ENCODE data around the gene DBT.

DNA sequence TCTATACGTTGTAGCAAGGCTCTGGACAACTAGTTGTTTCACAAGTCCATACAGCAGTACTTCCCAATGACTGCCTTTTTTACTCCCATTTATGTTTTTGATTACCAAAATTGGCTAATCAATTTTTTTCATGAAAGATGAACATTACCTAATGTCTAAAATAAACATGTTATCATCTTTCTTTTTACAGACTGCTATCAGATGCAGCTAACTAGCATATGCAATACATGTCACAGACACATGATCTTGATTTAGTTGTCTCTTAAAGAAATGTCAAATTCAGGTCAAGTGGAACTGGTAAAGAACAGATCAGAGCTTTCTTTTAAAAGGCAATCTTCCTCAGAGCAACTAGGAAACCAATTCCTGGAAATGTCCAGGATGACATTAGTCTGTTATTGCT is 630 bp upstream of the DBT start:
- TF ChIP-seq, protein P1, sequence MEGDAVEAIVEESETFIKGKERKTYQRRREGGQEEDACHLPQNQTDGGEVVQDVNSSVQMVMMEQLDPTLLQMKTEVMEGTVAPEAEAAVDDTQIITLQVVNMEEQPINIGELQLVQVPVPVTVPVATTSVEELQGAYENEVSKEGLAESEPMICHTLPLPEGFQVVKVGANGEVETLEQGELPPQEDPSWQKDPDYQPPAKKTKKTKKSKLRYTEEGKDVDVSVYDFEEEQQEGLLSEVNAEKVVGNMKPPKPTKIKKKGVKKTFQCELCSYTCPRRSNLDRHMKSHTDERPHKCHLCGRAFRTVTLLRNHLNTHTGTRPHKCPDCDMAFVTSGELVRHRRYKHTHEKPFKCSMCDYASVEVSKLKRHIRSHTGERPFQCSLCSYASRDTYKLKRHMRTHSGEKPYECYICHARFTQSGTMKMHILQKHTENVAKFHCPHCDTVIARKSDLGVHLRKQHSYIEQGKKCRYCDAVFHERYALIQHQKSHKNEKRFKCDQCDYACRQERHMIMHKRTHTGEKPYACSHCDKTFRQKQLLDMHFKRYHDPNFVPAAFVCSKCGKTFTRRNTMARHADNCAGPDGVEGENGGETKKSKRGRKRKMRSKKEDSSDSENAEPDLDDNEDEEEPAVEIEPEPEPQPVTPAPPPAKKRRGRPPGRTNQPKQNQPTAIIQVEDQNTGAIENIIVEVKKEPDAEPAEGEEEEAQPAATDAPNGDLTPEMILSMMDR (IDR thresholded peaks at IDR 0.05) = no peak
- no peak for TF ChIP-seq POLR2AphosphoS5 (IDR thresholded peaks at IDR 0.05)
- TF ChIP-seq EP300 (IDR thresholded peaks at IDR 0.05) = no peak
